Measurements from ENCODE around the gene PCBP3.
"Not testable (repeated sequence)": the region's sequence is repeated elsewhere in the genome, so short reads cannot be mapped to it uniquely, and the experiment has no call there.

Gene PCBP3

DNA sequence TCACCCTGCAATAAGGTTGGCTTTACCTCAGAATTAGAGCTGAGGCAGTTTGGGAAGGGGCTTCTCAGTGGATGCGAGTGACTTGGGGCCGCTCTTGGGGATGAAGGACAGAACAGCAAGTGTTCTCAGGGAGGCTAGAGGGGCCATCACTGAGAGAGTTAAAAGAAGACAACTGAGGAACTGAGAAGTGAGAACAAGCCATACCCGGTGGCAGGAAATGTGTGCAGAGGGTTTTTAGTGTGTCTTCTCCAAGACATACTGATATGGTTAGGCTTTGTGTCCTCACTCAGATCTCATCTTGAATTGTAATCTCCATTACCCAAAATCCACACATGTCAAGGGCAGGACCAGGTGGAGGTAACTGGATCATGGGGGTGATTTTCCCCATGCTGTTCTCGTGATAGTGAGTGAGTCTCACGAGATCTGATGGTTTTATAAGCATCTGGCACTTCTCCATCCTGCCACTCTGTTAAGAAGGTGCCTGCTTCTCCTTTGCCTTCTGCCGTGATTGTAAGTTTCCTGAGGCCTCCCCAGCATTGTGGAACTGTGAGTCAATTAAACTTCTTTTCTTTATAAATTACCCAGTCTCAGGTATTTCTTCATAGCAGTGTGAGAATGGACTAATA lies 75.8 kb downstream of the PCBP3 start:
- Histone ChIP-seq H3K9me3 (ENCODE audit: control extremely low read depth in 1 of 5, control insufficient read depth in 4 of 5, insufficient read depth in 2 of 5, low read depth in 1 of 5, low read length in 4 of 5) (peaks cover 0 to 15% (median 3%) of the 10 kb centered on the region in 5 experiments), H3K36me3 (ENCODE audit: control insufficient read depth in 4 of 4, insufficient read depth in 4 of 4, low read length in 3 of 4) (no peaks in the 10 kb centered on the region), H3K4me3 (ENCODE audit: control insufficient read depth in 1 of 7, extremely low read depth in 1 of 7, insufficient read depth in 4 of 7, low read depth in 2 of 7, low read length in 6 of 7) (no peak overlapping the region), H3K27ac (ENCODE audit: insufficient read depth in 1 of 2, low read depth in 1 of 2, low read length in 2 of 2, poor library complexity in 1 of 2, severe bottlenecking in 2 of 2) (no peak overlapping the region), H3K27me3 (replicated peaks in 2 of 5; ENCODE audit: control insufficient read depth in 4 of 5, insufficient read depth in 5 of 5, low read length in 4 of 5) (no peaks in the 10 kb centered on the region), H3K4me1 (ENCODE audit: control extremely low read depth in 1 of 4, control insufficient read depth in 4 of 4, insufficient read depth in 4 of 4, low read length in 3 of 4) (no peaks in the 10 kb centered on the region)
- WGBS (ENCODE audit: insufficient coverage), result 85% methylated on average over 4 of the region's 6 CpGs
- CTCF ChIA-PET, result no interaction called here
- POLR2A ChIA-PET, result no interaction called here
- DNase-seq, result no peak

GRCh38 chr21:45720204-45720603 lies 76.7 kb downstream of the PCBP3 start:
- POLR2A ChIA-PET; H3K9me3 ChIP-seq (ENCODE audit: control extremely low read depth in 1 of 5, control insufficient read depth in 4 of 5, insufficient read depth in 2 of 5, low read depth in 1 of 5, low read length in 4 of 5); CTCF ChIA-PET; DNase-seq; H3K36me3 ChIP-seq (ENCODE audit: control insufficient read depth in 4 of 4, insufficient read depth in 4 of 4, low read length in 3 of 4); H3K4me1 ChIP-seq (ENCODE audit: control extremely low read depth in 1 of 4, control insufficient read depth in 4 of 4, insufficient read depth in 4 of 4, low read length in 3 of 4); H3K4me3 ChIP-seq (ENCODE audit: control insufficient read depth in 1 of 7, extremely low read depth in 1 of 7, insufficient read depth in 4 of 7, low read depth in 2 of 7, low read length in 6 of 7); H3K27me3 ChIP-seq (replicated peaks in 2 of 5; ENCODE audit: control insufficient read depth in 4 of 5, insufficient read depth in 5 of 5, low read length in 4 of 5); H3K27ac ChIP-seq (ENCODE audit: insufficient read depth in 1 of 2, low read depth in 1 of 2, low read length in 2 of 2, poor library complexity in 1 of 2, severe bottlenecking in 2 of 2): not testable (repeated sequence)
- WGBS (ENCODE audit: insufficient coverage), result no CpG with 5 or more reads among the region's 1 CpG

DNA sequence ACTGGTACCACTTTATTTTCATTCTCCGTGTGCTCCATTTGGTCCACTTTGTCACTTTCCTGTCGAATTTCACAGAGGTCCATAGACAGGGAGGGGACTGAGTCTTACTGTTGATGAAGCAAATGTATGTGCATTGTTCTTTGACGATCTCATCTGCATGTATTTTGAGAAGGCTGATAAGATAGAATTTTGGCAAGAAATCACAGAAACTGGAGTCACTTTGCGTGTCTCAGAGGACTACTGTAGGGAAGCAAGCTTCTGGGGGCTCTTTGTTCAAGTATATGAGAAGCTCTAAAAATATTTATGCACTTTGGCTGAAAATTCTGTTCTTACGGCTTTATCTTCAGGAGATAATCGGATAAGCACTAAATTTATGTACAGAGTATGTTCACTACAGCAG lies 78.1 kb downstream of the PCBP3 start:
- H3K27ac ChIP-seq (ENCODE audit: insufficient read depth in 1 of 2, low read depth in 1 of 2, low read length in 2 of 2, poor library complexity in 1 of 2, severe bottlenecking in 2 of 2), result no peak overlapping the region
- no peaks in the 10 kb centered on the region for H3K27me3 ChIP-seq (replicated peaks in 2 of 5; ENCODE audit: control insufficient read depth in 4 of 5, insufficient read depth in 5 of 5, low read length in 4 of 5)
- no peaks in the 10 kb centered on the region for H3K4me1 ChIP-seq (ENCODE audit: control extremely low read depth in 1 of 4, control insufficient read depth in 4 of 4, insufficient read depth in 4 of 4, low read length in 3 of 4)
- no peak for DNase-seq
- ChIA-PET CTCF (no interaction called here), POLR2A (no interaction called here)
- no peaks in the 10 kb centered on the region for H3K36me3 ChIP-seq (ENCODE audit: control insufficient read depth in 4 of 4, insufficient read depth in 4 of 4, low read length in 3 of 4)
- 95% methylated on average over 4 of the region's 6 CpGs for WGBS (ENCODE audit: insufficient coverage)
- peaks cover 0 to 2% (median 0%) of the 10 kb centered on the region in 5 experiments for H3K9me3 ChIP-seq (ENCODE audit: control extremely low read depth in 1 of 5, control insufficient read depth in 4 of 5, insufficient read depth in 2 of 5, low read depth in 1 of 5, low read length in 4 of 5)
- no peak overlapping the region for H3K4me3 ChIP-seq (ENCODE audit: control insufficient read depth in 1 of 7, extremely low read depth in 1 of 7, insufficient read depth in 4 of 7, low read depth in 2 of 7, low read length in 6 of 7)

DNA sequence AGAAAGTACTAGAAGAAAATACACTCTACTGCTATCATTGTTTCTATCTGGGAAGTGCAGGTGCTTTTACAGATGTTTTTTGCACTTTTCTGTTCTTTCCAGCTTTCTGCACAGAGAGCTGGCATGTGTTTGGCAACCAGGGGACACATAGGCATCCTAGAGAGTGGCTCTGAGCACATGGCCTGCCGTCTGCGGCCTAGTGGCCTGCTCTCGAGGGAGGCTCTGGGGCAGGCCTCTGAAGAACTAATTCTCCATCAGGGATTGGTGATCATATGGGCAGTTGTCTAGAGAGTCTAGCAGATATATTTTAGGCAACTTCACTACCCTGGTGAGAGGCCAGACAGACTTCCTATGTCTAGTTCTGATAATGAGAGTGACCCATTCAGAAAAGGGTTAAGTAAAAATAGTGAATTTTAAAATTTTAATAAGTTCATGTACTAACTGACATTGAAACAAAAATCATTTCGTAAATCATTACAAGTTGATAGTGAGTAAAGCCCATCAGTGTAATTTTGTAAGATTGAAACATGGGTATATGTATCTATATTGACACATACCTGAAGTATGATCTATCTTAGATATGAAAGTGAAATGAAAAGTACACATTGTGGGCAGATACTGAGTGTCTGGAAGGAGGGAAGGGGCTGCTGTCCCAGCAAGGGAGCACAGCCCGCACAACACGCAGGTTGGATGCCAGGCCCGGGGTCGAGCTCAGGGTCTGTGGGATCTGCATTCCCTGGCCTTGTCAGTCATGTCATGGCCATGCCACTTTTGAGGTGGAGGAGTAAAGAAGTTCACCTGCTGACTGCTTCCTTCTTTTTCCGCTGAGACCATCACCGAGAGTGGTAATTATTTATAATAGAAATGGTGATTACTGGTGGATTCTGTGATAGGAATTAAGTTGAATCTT lies 79.8 kb downstream of the PCBP3 start:
- no peak overlapping the region for H3K27ac ChIP-seq (ENCODE audit: insufficient read depth in 1 of 2, low read depth in 1 of 2, low read length in 2 of 2, poor library complexity in 1 of 2, severe bottlenecking in 2 of 2)
- ChIA-PET POLR2A (no interaction called here), CTCF (interaction anchor here (0.7 kb wide), 1 partner anchor 1213 kb away, joined by 3 read pairs; no protein-coding TSS in a partner anchor)
- WGBS (ENCODE audit: insufficient coverage), result 96% methylated on average over 8 of the region's 10 CpGs
- no peaks in the 10 kb centered on the region for H3K4me1 ChIP-seq (ENCODE audit: control extremely low read depth in 1 of 4, control insufficient read depth in 4 of 4, insufficient read depth in 4 of 4, low read length in 3 of 4)
- no peaks in the 10 kb centered on the region for H3K36me3 ChIP-seq (ENCODE audit: control insufficient read depth in 4 of 4, insufficient read depth in 4 of 4, low read length in 3 of 4)
- no peak for DNase-seq
- no peak overlapping the region for H3K4me3 ChIP-seq (ENCODE audit: control insufficient read depth in 1 of 7, extremely low read depth in 1 of 7, insufficient read depth in 4 of 7, low read depth in 2 of 7, low read length in 6 of 7)
- H3K27me3 ChIP-seq (replicated peaks in 2 of 5; ENCODE audit: control insufficient read depth in 4 of 5, insufficient read depth in 5 of 5, low read length in 4 of 5), result no peaks in the 10 kb centered on the region
- no peaks in the 10 kb centered on the region for H3K9me3 ChIP-seq (ENCODE audit: control extremely low read depth in 1 of 5, control insufficient read depth in 4 of 5, insufficient read depth in 2 of 5, low read depth in 1 of 5, low read length in 4 of 5)

GRCh38 chr21:45724345-45724961 lies 80.9 kb downstream of the PCBP3 start:
- no peaks in the 10 kb centered on the region for H3K27me3 ChIP-seq (replicated peaks in 2 of 5; ENCODE audit: control insufficient read depth in 4 of 5, insufficient read depth in 5 of 5, low read length in 4 of 5)
- ChIA-PET POLR2A (no interaction called here), CTCF (no interaction called here)
- H3K36me3 ChIP-seq (ENCODE audit: control insufficient read depth in 4 of 4, insufficient read depth in 4 of 4, low read length in 3 of 4), result no peaks in the 10 kb centered on the region
- no peak overlapping the region for H3K27ac ChIP-seq (ENCODE audit: insufficient read depth in 1 of 2, low read depth in 1 of 2, low read length in 2 of 2, poor library complexity in 1 of 2, severe bottlenecking in 2 of 2)
- no peak overlapping the region for H3K4me3 ChIP-seq (ENCODE audit: control insufficient read depth in 1 of 7, extremely low read depth in 1 of 7, insufficient read depth in 4 of 7, low read depth in 2 of 7, low read length in 6 of 7)
- no peaks in the 10 kb centered on the region for H3K4me1 ChIP-seq (ENCODE audit: control extremely low read depth in 1 of 4, control insufficient read depth in 4 of 4, insufficient read depth in 4 of 4, low read length in 3 of 4)
- 97% methylated on average over 11 of the region's 13 CpGs for WGBS (ENCODE audit: insufficient coverage)
- DNase-seq, result no peak
- H3K9me3 ChIP-seq (ENCODE audit: control extremely low read depth in 1 of 5, control insufficient read depth in 4 of 5, insufficient read depth in 2 of 5, low read depth in 1 of 5, low read length in 4 of 5), result no peaks in the 10 kb centered on the region

- Histone ChIP-seq H3K27ac (ENCODE audit: insufficient read depth in 1 of 2, low read depth in 1 of 2, low read length in 2 of 2, poor library complexity in 1 of 2, severe bottlenecking in 2 of 2) (no peak overlapping the region), H3K4me3 (ENCODE audit: control insufficient read depth in 1 of 7, extremely low read depth in 1 of 7, insufficient read depth in 4 of 7, low read depth in 2 of 7, low read length in 6 of 7) (no peak overlapping the region), H3K27me3 (replicated peaks in 2 of 5; ENCODE audit: control insufficient read depth in 4 of 5, insufficient read depth in 5 of 5, low read length in 4 of 5) (no peaks in the 10 kb centered on the region), H3K4me1 (ENCODE audit: control extremely low read depth in 1 of 4, control insufficient read depth in 4 of 4, insufficient read depth in 4 of 4, low read length in 3 of 4) (no peaks in the 10 kb centered on the region), H3K9me3 (ENCODE audit: control extremely low read depth in 1 of 5, control insufficient read depth in 4 of 5, insufficient read depth in 2 of 5, low read depth in 1 of 5, low read length in 4 of 5) (no peaks in the 10 kb centered on the region), H3K36me3 (ENCODE audit: control insufficient read depth in 4 of 4, insufficient read depth in 4 of 4, low read length in 3 of 4) (no peaks in the 10 kb centered on the region)
- POLR2A ChIA-PET, result no interaction called here
- no peak for DNase-seq
- CTCF ChIA-PET, result no interaction called here
- 98% methylated on average over 8 of the region's 10 CpGs for WGBS (ENCODE audit: insufficient coverage)
Measured at GRCh38 chr21:45724994-45725843, 81.7 kb downstream of the PCBP3 start.

Measured in common myeloid progenitor, CD34-positive (primary cell).